SIG-M5 treated with dmso at 0.1 percent for 504 hours (cell line): ENCODE measurements around the gene KRTAP1-4.
"Not testable (repeated sequence)": the region's sequence is repeated elsewhere in the genome, so short reads cannot be mapped to it uniquely, and the experiment has no call there.

Experiments
- DNase-seq: peaks from one replicate; lab custom pipeline; 2025; ENCODE audit not compliant: unreplicated experiment; lab: John Stamatoyannopoulos, UW

Gene KRTAP1-4

GRCh38 chr17:41029633-41030245 is at the start of gene KRTAP1-4:
TSS of gene KRTAP1-4 (minus strand) at chr17:41030195. CDS start at chr17:41030078, 117 bp downstream.
- no peak for DNase-seq

- DNase-seq: no peak
These were observed 46.8 kb upstream of the KRTAP1-4 start for GRCh38 chr17:41076788-41077187.

GRCh38 chr17:41073676-41074075 is 43.7 kb upstream of the KRTAP1-4 start:
- no peak for DNase-seq

GRCh38 chr17:41071606-41072360 is 41.8 kb upstream of the KRTAP1-4 start:
- no peak for DNase-seq

- no peak for DNase-seq
These were observed 39.0 kb upstream of the KRTAP1-4 start for GRCh38 chr17:41069031-41069430.

GRCh38 chr17:41067281-41067680 is 37.3 kb upstream of the KRTAP1-4 start:
- no peak for DNase-seq

GRCh38 chr17:41065829-41066624 is 36.0 kb upstream of the KRTAP1-4 start, which contains the start of gene KRTAP2-4:
TSS of gene KRTAP2-4 (minus strand) at chr17:41065879. CDS start at chr17:41065845, 34 bp downstream.
- no peak for DNase-seq

- not testable (repeated sequence) for DNase-seq
These were observed 35.2 kb upstream of the KRTAP1-4 start for GRCh38 chr17:41065016-41065689.

- no peak for DNase-seq
These were observed 34.3 kb upstream of the KRTAP1-4 start for GRCh38 chr17:41064301-41064700.

- DNase-seq: no peak
These were observed 33.5 kb upstream of the KRTAP1-4 start for GRCh38 chr17:41063449-41063848.

- DNase-seq: no peak
These were observed 32.0 kb upstream of the KRTAP1-4 start for GRCh38 chr17:41061964-41062363.

GRCh38 chr17:41060052-41060604 is 30.1 kb upstream of the KRTAP1-4 start, which contains the start of gene KRTAP2-3:
TSS of gene KRTAP2-3 (minus strand) at chr17:41060114. CDS start at chr17:41060050, 64 bp downstream.
- DNase-seq: no peak

GRCh38 chr17:41059276-41060051 is 29.5 kb upstream of the KRTAP1-4 start:
- not testable (repeated sequence) for DNase-seq

- DNase-seq: no peak
These were observed 28.7 kb upstream of the KRTAP1-4 start for GRCh38 chr17:41058741-41059140.

GRCh38 chr17:41057547-41057946 is 27.6 kb upstream of the KRTAP1-4 start:
- no peak for DNase-seq

- DNase-seq: not testable (repeated sequence)
These were observed 25.1 kb upstream of the KRTAP1-4 start, which contains the start of gene KRTAP2-2 for GRCh38 chr17:41055130-41055529. TSS of gene KRTAP2-2 (minus strand) at chr17:41055230. CDS start at chr17:41055211, 19 bp downstream.

- not testable (repeated sequence) for DNase-seq
These were observed 24.6 kb upstream of the KRTAP1-4 start for GRCh38 chr17:41054556-41054955.

GRCh38 chr17:41054025-41054424 is 24.0 kb upstream of the KRTAP1-4 start:
- no peak for DNase-seq

GRCh38 chr17:41052566-41052965 is 22.6 kb upstream of the KRTAP1-4 start:
- no peak for DNase-seq

GRCh38 chr17:41049110-41049509 is 19.1 kb upstream of the KRTAP1-4 start:
- DNase-seq: no peak
